Mesothelial cell of epicardium (in vitro differentiated cells): ENCODE measurements around the gene CHM. TPM values are rescaled to one million over a fixed set of nuclear protein-coding genes. Genes with fewer than 3 reads are reported as not detected.
"Not testable (repeated sequence)": the region's sequence is repeated elsewhere in the genome, so short reads cannot be mapped to it uniquely, and the experiment has no call there.

Source experiments
- DNase-seq, 2 experiments: peaks; one replicate each; pipeline ENCODE4 v3.0.0; 2021; ENCODE audit warnings: low spot score in 2 of 2; ENCODE audit not compliant: unreplicated experiment in 2 of 2
- H3K27ac Mint-ChIP-seq: 2 replicates; pipeline ENCODE4 v1.8.0; 2021; ENCODE audit warnings: mixed read lengths
- H3K27me3 Mint-ChIP-seq: 2 replicates; pipeline ENCODE4 v1.8.0; 2021; ENCODE audit warnings: low read depth, mixed read lengths
- H3K36me3 Mint-ChIP-seq: 2 replicates; pipeline ENCODE4 v1.8.0; 2021; ENCODE audit warnings: mixed read lengths
- H3K4me1 Mint-ChIP-seq: 2 replicates; pipeline ENCODE4 v1.8.0; 2021; ENCODE audit warnings: mixed read lengths
- H3K4me3 Mint-ChIP-seq: 2 replicates; pipeline ENCODE4 v1.8.0; 2021; ENCODE audit warnings: mild to moderate bottlenecking, moderate library complexity, mixed read lengths
- H3K9me3 Mint-ChIP-seq: 2 replicates; pipeline ENCODE4 v1.8.0; 2021; ENCODE audit warnings: mixed read lengths
- CTCF ChIP-seq: fragments of 200-600 bp; sonication (generic); IDR thresholded peaks from one replicate; pipeline ENCODE4 v1.5.0; 2021; ENCODE audit warnings: antibody characterized with exemption; ENCODE audit not compliant: unreplicated experiment
- total RNA-seq: library from RNA; stranded (reverse); gene quantifications from 3 replicates; pipeline ENCODE4 v1.2.1, GENCODE V29; 2021

The CHM gene
- total RNA-seq, 1 donor from 2014 or later = 43.2 TPM

- H3K27me3 Mint-ChIP-seq = no peaks in the 10 kb centered on the region
- TF ChIP-seq CTCF = no peak
- no peak overlapping the region for H3K27ac Mint-ChIP-seq
- H3K9me3 Mint-ChIP-seq = no peaks in the 10 kb centered on the region
- DNase-seq = no peak
- no peak overlapping the region for H3K4me3 Mint-ChIP-seq
- peaks cover 3% of the 10 kb centered on the region for H3K36me3 Mint-ChIP-seq
- peaks cover 19% of the 10 kb centered on the region for H3K4me1 Mint-ChIP-seq
These were observed 23.5 kb downstream of the CHM start for GRCh38 chrX:86023811-86024210.

- Mint-ChIP-seq H3K4me1 (peaks cover 19% of the 10 kb centered on the region), H3K4me3 (no peak overlapping the region), H3K9me3 (no peaks in the 10 kb centered on the region), H3K27me3 (no peaks in the 10 kb centered on the region), H3K36me3 (peaks cover 12% of the 10 kb centered on the region), H3K27ac (no peak overlapping the region)
- DNase-seq = no peak
- no peak for TF ChIP-seq CTCF
These were observed 25.6 kb downstream of the CHM start for GRCh38 chrX:86021652-86022289.

GRCh38 chrX:86016139-86016538 is 31.2 kb downstream of the CHM start:
- DNase-seq = no peak
- H3K36me3 Mint-ChIP-seq = peaks cover 17% of the 10 kb centered on the region
- H3K27me3 Mint-ChIP-seq = no peaks in the 10 kb centered on the region
- H3K27ac Mint-ChIP-seq = no peak overlapping the region
- no peak for TF ChIP-seq CTCF
- peaks cover 5% of the 10 kb centered on the region for H3K9me3 Mint-ChIP-seq
- no peak overlapping the region for H3K4me3 Mint-ChIP-seq
- H3K4me1 Mint-ChIP-seq = peaks cover 52% of the 10 kb centered on the region

- H3K4me3 Mint-ChIP-seq, H3K9me3 Mint-ChIP-seq, DNase-seq, H3K27me3 Mint-ChIP-seq: not testable (repeated sequence)
- peaks cover 17% of the 10 kb centered on the region for H3K36me3 Mint-ChIP-seq
- peaks cover 53% of the 10 kb centered on the region for H3K4me1 Mint-ChIP-seq
- H3K27ac Mint-ChIP-seq = peak overlapping the region; percentile 37
These were observed 32.4 kb downstream of the CHM start for GRCh38 chrX:86014959-86015358.

- no peak overlapping the region for H3K4me3 Mint-ChIP-seq
- no peak for TF ChIP-seq CTCF
- H3K36me3 Mint-ChIP-seq = peaks cover 19% of the 10 kb centered on the region
- peak overlapping the region; percentile 61 for H3K27ac Mint-ChIP-seq
- H3K9me3 Mint-ChIP-seq = peaks cover 9% of the 10 kb centered on the region
- no peaks in the 10 kb centered on the region for H3K27me3 Mint-ChIP-seq
- no peak for DNase-seq
- peaks cover 47% of the 10 kb centered on the region for H3K4me1 Mint-ChIP-seq
These were observed 32.9 kb downstream of the CHM start for GRCh38 chrX:86014421-86014820.

- TF ChIP-seq CTCF = no peak
- Mint-ChIP-seq H3K36me3 (peaks cover 24% of the 10 kb centered on the region), H3K9me3 (peaks cover 12% of the 10 kb centered on the region), H3K27ac (peak overlapping the region; percentile 26), H3K4me1 (peaks cover 41% of the 10 kb centered on the region), H3K27me3 (no peaks in the 10 kb centered on the region), H3K4me3 (no peak overlapping the region)
- no peak for DNase-seq
These were observed 33.6 kb downstream of the CHM start for GRCh38 chrX:86013792-86014191.
